GM21528 (cell line): Measurements from ENCODE around the gene C20orf173.

ENCODE experiments used
- ATAC-seq: cut with Tn5 transposase; IDR thresholded peaks from one replicate; pipeline ENCODE4 v1.9.1; 2021; ENCODE audit warnings: mild to moderate bottlenecking, moderate library complexity; ENCODE audit not compliant: unreplicated experiment, low FRiP score

The C20orf173 gene

GRCh38 chr20:35510951-35511735 is 18.3 kb downstream of the C20orf173 start:
- no peak for ATAC-seq

GRCh38 chr20:35508493-35509218 is 20.8 kb downstream of the C20orf173 start:
- no peak for ATAC-seq

- ATAC-seq, result no peak
These were observed 22.4 kb downstream of the C20orf173 start for GRCh38 chr20:35506872-35507638.

GRCh38 chr20:35506179-35506578 is 23.3 kb downstream of the C20orf173 start:
- no peak for ATAC-seq

- no peak for ATAC-seq
These were observed 24.7 kb downstream of the C20orf173 start for GRCh38 chr20:35504751-35505150.

GRCh38 chr20:35503841-35504561 is 25.5 kb downstream of the C20orf173 start:
- ATAC-seq, result no peak

- ATAC-seq, result no peak
These were observed 26.2 kb downstream of the C20orf173 start for GRCh38 chr20:35503281-35503680.

- ATAC-seq, result no peak
These were observed 27.1 kb downstream of the C20orf173 start for GRCh38 chr20:35502352-35502751.

GRCh38 chr20:35499271-35499670 is 30.2 kb downstream of the C20orf173 start:
- ATAC-seq, result no peak

- ATAC-seq, result no peak
These were observed 31.7 kb downstream of the C20orf173 start for GRCh38 chr20:35497780-35498189.

- no peak for ATAC-seq
These were observed 32.1 kb downstream of the C20orf173 start for GRCh38 chr20:35497320-35497719.

GRCh38 chr20:35496481-35496880 is 33.0 kb downstream of the C20orf173 start:
- ATAC-seq, result no peak

GRCh38 chr20:35492352-35492751 is 37.1 kb downstream of the C20orf173 start:
- no peak for ATAC-seq

GRCh38 chr20:35491823-35492222 is 37.6 kb downstream of the C20orf173 start:
- no peak for ATAC-seq

- peak; percentile 91 for ATAC-seq
These were observed 38.7 kb downstream of the C20orf173 start for GRCh38 chr20:35490736-35491181.

GRCh38 chr20:35489717-35490116 is 39.7 kb downstream of the C20orf173 start:
- ATAC-seq, result no peak

- ATAC-seq, result no peak
These were observed 42.0 kb downstream of the C20orf173 start for GRCh38 chr20:35487479-35487878.

GRCh38 chr20:35479798-35480197 is 49.7 kb downstream of the C20orf173 start:
- no peak for ATAC-seq

GRCh38 chr20:35478804-35479472 is 50.5 kb downstream of the C20orf173 start:
- ATAC-seq, result no peak
